WTC11 (cell line): ENCODE measurements around the gene SLC1A4. TPM values are rescaled to one million over a fixed set of nuclear protein-coding genes. Genes with fewer than 3 reads are reported as not detected.

ENCODE experiments used
- ATAC-seq: fragments of 200-7000 bp; cut with Tn5 transposase; 2 replicates; pipeline ENCODE4 v1.10.0; 2021; ENCODE audit warnings: mild to moderate bottlenecking, moderate library complexity
- CTCF ChIA-PET: fragments of 300-600 bp; sonication (Branson Sonifier 250); formaldehyde crosslinking; loops from one replicate; lab custom pipeline; 2021; ENCODE audit warnings: antibody characterized with exemption; lab: Charles Lee
- POLR2A ChIA-PET: fragments of 350-600 bp; sonication (Branson Sonifier 250); formaldehyde crosslinking; loops from one replicate; lab custom pipeline; 2021; ENCODE audit warnings: antibody characterized with exemption; lab: Charles Lee
- DNase-seq: peaks from one replicate; pipeline ENCODE4 v3.0.0; 2021; ENCODE audit warnings: low spot score
- H3K27ac Mint-ChIP-seq: 2 replicates; pipeline ENCODE4 v1.8.0; 2021; ENCODE audit warnings: mixed read lengths
- H3K27me3 Mint-ChIP-seq: 2 replicates; pipeline ENCODE4 v1.8.0; 2021; ENCODE audit warnings: low read depth, mild to moderate bottlenecking, moderate library complexity, mixed read lengths
- H3K36me3 Mint-ChIP-seq: 2 replicates; pipeline ENCODE4 v1.8.0; 2021; ENCODE audit warnings: mixed read lengths
- H3K4me1 Mint-ChIP-seq: 2 replicates; pipeline ENCODE4 v1.8.0; 2022; ENCODE audit warnings: mixed read lengths
- H3K4me3 Mint-ChIP-seq: 2 replicates; pipeline ENCODE4 v1.8.0; 2021; ENCODE audit warnings: mild to moderate bottlenecking, moderate library complexity, mixed read lengths
- H3K9me3 Mint-ChIP-seq: 2 replicates; pipeline ENCODE4 v1.8.0; 2021; ENCODE audit warnings: mixed read lengths
- E2F1 ChIP-seq: sonication (generic); formaldehyde crosslinking; IDR thresholded peaks from 2 replicates; pipeline ENCODE4 v1.8.0; 2022; ENCODE audit warnings: mild to moderate bottlenecking, missing genetic modification reagents
- ESRRA ChIP-seq: sonication (generic); formaldehyde crosslinking; IDR thresholded peaks from 2 replicates; pipeline ENCODE4 v1.8.1; 2022; ENCODE audit warnings: mild to moderate bottlenecking, missing genetic modification reagents, borderline replicate concordance
- ETV6 ChIP-seq: sonication (generic); formaldehyde crosslinking; IDR thresholded peaks from 2 replicates; pipeline ENCODE4 v1.8.1; 2022; ENCODE audit warnings: mild to moderate bottlenecking, missing genetic modification reagents
- FOXK1 ChIP-seq: sonication (generic); formaldehyde crosslinking; IDR thresholded peaks from 2 replicates; pipeline ENCODE4 v1.8.0; 2022; ENCODE audit warnings: mild to moderate bottlenecking, moderate library complexity, missing genetic modification reagents
- FOXP4 ChIP-seq: sonication (generic); formaldehyde crosslinking; IDR thresholded peaks from 2 replicates; pipeline ENCODE4 v1.8.0; 2022; ENCODE audit warnings: mild to moderate bottlenecking, missing genetic modification reagents
- GABPB1 ChIP-seq: sonication (generic); formaldehyde crosslinking; IDR thresholded peaks from 2 replicates; pipeline ENCODE4 v1.8.1; 2023; ENCODE audit warnings: mild to moderate bottlenecking, missing genetic modification reagents
- GTF2I ChIP-seq: fragments of 250-450 bp; sonication (Bioruptor Pico); conservative IDR thresholded peaks from 2 replicates; pipeline ENCODE4 v1.4.0; 2021; ENCODE audit warnings: mild to moderate bottlenecking
- HMGXB4 ChIP-seq: sonication (generic); formaldehyde crosslinking; IDR thresholded peaks from 2 replicates; pipeline ENCODE4 v1.8.1; 2023; ENCODE audit warnings: mild to moderate bottlenecking, moderate library complexity, missing genetic modification reagents
- NFE2L1 ChIP-seq: sonication (generic); formaldehyde crosslinking; IDR thresholded peaks from 2 replicates; pipeline ENCODE4 v1.8.1; 2023; ENCODE audit warnings: missing genetic modification reagents
- NFYB ChIP-seq: sonication (generic); formaldehyde crosslinking; conservative IDR thresholded peaks from 2 replicates; pipeline ENCODE4 v1.8.0; 2022; ENCODE audit warnings: low read depth, missing genetic modification reagents
- PRRX2 ChIP-seq: fragments of 250-450 bp; sonication (Bioruptor Pico); IDR thresholded peaks from 2 replicates; pipeline ENCODE4 v1.8.0; 2021; ENCODE audit warnings: mild to moderate bottlenecking
- SOX15 ChIP-seq: fragments of 250-450 bp; sonication (Bioruptor Pico); IDR thresholded peaks from 2 replicates; pipeline ENCODE4 v1.9.0; 2021; ENCODE audit warnings: mild to moderate bottlenecking
- TEAD1 ChIP-seq: sonication (generic); formaldehyde crosslinking; IDR thresholded peaks from 2 replicates; pipeline ENCODE4 v1.8.0; 2022; ENCODE audit warnings: mild to moderate bottlenecking, missing genetic modification reagents
- USF1 ChIP-seq: sonication (generic); formaldehyde crosslinking; IDR thresholded peaks from 2 replicates; pipeline ENCODE4 v1.8.0; 2022; ENCODE audit warnings: mild to moderate bottlenecking, missing genetic modification reagents
- ZNF121 ChIP-seq: sonication (generic); formaldehyde crosslinking; IDR thresholded peaks from 2 replicates; pipeline ENCODE4 v1.8.0; 2023; ENCODE audit warnings: missing genetic modification reagents
- ZNF423 ChIP-seq: fragments of 250-450 bp; sonication (Bioruptor Pico); IDR thresholded peaks from 2 replicates; pipeline ENCODE4 v2.1.2; 2022; ENCODE audit warnings: mild to moderate bottlenecking, moderate library complexity
- ZNF671 ChIP-seq: fragments of 250-450 bp; sonication (Bioruptor Pico); IDR thresholded peaks from 2 replicates; pipeline ENCODE4 v1.8.0; 2021; ENCODE audit warnings: mild to moderate bottlenecking
- total RNA-seq: library from RNA; stranded (reverse); gene quantifications from 3 replicates; pipeline ENCODE4 v1.2.3, GENCODE V29; 2021
- TF ChIP-seq, protein P1 (sequence below): sonication (generic); formaldehyde crosslinking; IDR thresholded peaks from 2 replicates; pipeline ENCODE4 v1.8.1; 2023; ENCODE audit warnings: mild to moderate bottlenecking, missing genetic modification reagents, borderline replicate concordance
- TF ChIP-seq, protein P2 (sequence below): sonication (generic); formaldehyde crosslinking; IDR thresholded peaks from 2 replicates; pipeline ENCODE4 v1.8.1; 2023; ENCODE audit warnings: mild to moderate bottlenecking, missing genetic modification reagents
- TF ChIP-seq, protein P3 (sequence below): fragments of 250-450 bp; sonication (Bioruptor Pico); IDR thresholded peaks from 2 replicates; pipeline ENCODE4 v1.9.0; 2021; ENCODE audit warnings: mild to moderate bottlenecking

SLC1A4 gene
- total RNA-seq, 1 experiment from 2014 or later = 1.6 TPM

DNA sequence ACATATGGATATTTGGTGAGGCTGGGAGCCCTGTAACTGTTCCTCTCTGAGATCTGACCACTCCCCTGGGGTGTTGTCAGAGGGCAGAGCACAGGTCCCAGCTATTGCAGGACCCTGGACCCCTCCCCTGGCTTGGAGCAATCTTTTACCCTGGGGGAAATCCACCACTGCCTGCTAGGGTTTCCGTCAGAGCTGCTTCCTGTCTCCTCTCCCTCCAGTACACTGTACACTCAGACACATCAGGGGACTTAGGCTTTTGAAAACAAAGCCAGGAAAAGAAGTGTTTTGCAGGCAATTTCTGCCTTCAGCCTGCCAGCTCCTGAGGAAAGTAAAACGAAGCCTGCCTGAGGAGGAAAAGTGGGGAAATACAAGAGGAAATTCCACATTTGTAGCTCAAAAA, 53.8 kb downstream of the SLC1A4 start:
- no peaks in the 10 kb centered on the region for H3K27me3 Mint-ChIP-seq
- no peak for DNase-seq
- no peak for TF ChIP-seq ZNF121
- TF ChIP-seq FOXK1 = no peak
- no peak for TF ChIP-seq NFE2L1
- TF ChIP-seq HMGXB4 (CRISPR knock-in tag) = no peak
- no peak for TF ChIP-seq ZNF671 (CRISPR knock-in tag)
- TF ChIP-seq TEAD1 = no peak
- no peak for TF ChIP-seq SOX15 (CRISPR knock-in tag)
- no peak for TF ChIP-seq ETV6 (CRISPR knock-in tag)
- TF ChIP-seq, all 79 proteins: peak for 0
- H3K9me3 Mint-ChIP-seq = peaks cover 20% of the 10 kb centered on the region
- H3K27ac Mint-ChIP-seq = no peak overlapping the region
- ChIA-PET POLR2A (no interaction called here), CTCF (interaction anchor here (0.5 to 2.2 kb wide), 6 partner anchors 11 to 530 kb away, joined by 3 to 7 read pairs (median 4); partner anchors contain the start of gene RAB1A)
- H3K4me1 Mint-ChIP-seq = peaks cover 32% of the 10 kb centered on the region
- ATAC-seq = no peak
- peaks cover 56% of the 10 kb centered on the region for H3K36me3 Mint-ChIP-seq
- no peak overlapping the region for H3K4me3 Mint-ChIP-seq

DNA sequence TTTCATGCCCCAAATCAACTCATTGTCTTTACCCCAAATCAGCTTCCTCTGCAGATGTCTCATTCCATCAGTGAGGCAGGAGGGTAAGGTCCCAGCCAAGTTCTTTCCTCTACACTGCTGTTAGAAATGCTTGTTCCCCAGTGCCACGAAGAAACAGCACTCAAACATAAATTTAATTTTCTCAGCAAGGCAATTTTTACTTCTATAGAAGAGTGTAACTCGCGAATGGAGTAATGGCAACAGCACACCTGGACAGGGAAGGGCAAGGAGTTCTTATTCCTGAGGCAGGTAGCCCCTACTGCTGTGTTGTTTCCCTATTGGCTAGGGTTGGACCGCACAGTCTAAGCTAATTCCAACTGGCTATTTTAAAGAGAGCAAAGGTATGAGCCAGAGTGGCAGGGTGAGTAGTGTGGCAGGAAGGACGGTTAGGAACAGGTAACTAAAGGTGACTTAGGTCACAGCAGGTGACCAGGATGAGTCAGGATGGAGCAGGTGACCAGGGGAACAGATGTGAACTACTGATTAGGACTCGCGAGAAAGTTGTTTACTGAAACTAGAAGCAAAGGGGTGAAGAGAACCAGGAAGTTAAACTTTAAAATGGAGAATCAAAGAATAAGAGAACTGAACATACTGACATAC, 55.0 kb downstream of the SLC1A4 start:
- peaks cover 36% of the 10 kb centered on the region for H3K4me1 Mint-ChIP-seq
- ATAC-seq = no peak
- H3K36me3 Mint-ChIP-seq = peaks cover 60% of the 10 kb centered on the region
- TF ChIP-seq FOXP4 (CRISPR knock-in tag) = no peak
- TF ChIP-seq E2F1 (CRISPR knock-in tag) = no peak
- no peak for TF ChIP-seq ESRRA (CRISPR knock-in tag)
- TF ChIP-seq, protein P1, sequence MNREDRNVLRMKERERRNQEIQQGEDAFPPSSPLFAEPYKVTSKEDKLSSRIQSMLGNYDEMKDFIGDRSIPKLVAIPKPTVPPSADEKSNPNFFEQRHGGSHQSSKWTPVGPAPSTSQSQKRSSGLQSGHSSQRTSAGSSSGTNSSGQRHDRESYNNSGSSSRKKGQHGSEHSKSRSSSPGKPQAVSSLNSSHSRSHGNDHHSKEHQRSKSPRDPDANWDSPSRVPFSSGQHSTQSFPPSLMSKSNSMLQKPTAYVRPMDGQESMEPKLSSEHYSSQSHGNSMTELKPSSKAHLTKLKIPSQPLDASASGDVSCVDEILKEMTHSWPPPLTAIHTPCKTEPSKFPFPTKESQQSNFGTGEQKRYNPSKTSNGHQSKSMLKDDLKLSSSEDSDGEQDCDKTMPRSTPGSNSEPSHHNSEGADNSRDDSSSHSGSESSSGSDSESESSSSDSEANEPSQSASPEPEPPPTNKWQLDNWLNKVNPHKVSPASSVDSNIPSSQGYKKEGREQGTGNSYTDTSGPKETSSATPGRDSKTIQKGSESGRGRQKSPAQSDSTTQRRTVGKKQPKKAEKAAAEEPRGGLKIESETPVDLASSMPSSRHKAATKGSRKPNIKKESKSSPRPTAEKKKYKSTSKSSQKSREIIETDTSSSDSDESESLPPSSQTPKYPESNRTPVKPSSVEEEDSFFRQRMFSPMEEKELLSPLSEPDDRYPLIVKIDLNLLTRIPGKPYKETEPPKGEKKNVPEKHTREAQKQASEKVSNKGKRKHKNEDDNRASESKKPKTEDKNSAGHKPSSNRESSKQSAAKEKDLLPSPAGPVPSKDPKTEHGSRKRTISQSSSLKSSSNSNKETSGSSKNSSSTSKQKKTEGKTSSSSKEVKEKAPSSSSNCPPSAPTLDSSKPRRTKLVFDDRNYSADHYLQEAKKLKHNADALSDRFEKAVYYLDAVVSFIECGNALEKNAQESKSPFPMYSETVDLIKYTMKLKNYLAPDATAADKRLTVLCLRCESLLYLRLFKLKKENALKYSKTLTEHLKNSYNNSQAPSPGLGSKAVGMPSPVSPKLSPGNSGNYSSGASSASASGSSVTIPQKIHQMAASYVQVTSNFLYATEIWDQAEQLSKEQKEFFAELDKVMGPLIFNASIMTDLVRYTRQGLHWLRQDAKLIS (CRISPR knock-in tag) = no peak
- no peak for TF ChIP-seq GTF2I (CRISPR knock-in tag)
- TF ChIP-seq ZNF423 (CRISPR knock-in tag) = no peak
- no peak for TF ChIP-seq NFE2L1
- no peak for TF ChIP-seq PRRX2
- TF ChIP-seq, protein P2, sequence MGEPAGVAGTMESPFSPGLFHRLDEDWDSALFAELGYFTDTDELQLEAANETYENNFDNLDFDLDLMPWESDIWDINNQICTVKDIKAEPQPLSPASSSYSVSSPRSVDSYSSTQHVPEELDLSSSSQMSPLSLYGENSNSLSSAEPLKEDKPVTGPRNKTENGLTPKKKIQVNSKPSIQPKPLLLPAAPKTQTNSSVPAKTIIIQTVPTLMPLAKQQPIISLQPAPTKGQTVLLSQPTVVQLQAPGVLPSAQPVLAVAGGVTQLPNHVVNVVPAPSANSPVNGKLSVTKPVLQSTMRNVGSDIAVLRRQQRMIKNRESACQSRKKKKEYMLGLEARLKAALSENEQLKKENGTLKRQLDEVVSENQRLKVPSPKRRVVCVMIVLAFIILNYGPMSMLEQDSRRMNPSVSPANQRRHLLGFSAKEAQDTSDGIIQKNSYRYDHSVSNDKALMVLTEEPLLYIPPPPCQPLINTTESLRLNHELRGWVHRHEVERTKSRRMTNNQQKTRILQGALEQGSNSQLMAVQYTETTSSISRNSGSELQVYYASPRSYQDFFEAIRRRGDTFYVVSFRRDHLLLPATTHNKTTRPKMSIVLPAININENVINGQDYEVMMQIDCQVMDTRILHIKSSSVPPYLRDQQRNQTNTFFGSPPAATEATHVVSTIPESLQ = no peak
- TF ChIP-seq ZNF121 = no peak
- no peak for TF ChIP-seq ETV6 (CRISPR knock-in tag)
- TF ChIP-seq GABPB1 (CRISPR knock-in tag) = no peak
- TF ChIP-seq, protein P3, sequence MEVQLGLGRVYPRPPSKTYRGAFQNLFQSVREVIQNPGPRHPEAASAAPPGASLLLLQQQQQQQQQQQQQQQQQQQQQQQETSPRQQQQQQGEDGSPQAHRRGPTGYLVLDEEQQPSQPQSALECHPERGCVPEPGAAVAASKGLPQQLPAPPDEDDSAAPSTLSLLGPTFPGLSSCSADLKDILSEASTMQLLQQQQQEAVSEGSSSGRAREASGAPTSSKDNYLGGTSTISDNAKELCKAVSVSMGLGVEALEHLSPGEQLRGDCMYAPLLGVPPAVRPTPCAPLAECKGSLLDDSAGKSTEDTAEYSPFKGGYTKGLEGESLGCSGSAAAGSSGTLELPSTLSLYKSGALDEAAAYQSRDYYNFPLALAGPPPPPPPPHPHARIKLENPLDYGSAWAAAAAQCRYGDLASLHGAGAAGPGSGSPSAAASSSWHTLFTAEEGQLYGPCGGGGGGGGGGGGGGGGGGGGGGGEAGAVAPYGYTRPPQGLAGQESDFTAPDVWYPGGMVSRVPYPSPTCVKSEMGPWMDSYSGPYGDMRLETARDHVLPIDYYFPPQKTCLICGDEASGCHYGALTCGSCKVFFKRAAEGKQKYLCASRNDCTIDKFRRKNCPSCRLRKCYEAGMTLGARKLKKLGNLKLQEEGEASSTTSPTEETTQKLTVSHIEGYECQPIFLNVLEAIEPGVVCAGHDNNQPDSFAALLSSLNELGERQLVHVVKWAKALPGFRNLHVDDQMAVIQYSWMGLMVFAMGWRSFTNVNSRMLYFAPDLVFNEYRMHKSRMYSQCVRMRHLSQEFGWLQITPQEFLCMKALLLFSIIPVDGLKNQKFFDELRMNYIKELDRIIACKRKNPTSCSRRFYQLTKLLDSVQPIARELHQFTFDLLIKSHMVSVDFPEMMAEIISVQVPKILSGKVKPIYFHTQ (CRISPR knock-in tag) = no peak
- no peak for TF ChIP-seq NFYB (CRISPR knock-in tag)
- no peak for TF ChIP-seq USF1 (CRISPR knock-in tag)
- peaks cover 31% of the 10 kb centered on the region for H3K9me3 Mint-ChIP-seq
- H3K4me3 Mint-ChIP-seq = no peak overlapping the region
- no peak for DNase-seq
- H3K27ac Mint-ChIP-seq = no peak overlapping the region
- ChIA-PET CTCF (interaction anchor here (1.0 to 2.2 kb wide), 3 partner anchors 12 to 126 kb away, joined by 4 to 7 read pairs (median 4); partner anchors contain the start of gene RAB1A), POLR2A (no interaction called here)
- no peaks in the 10 kb centered on the region; the same call in 1 of the 2 replicates for H3K27me3 Mint-ChIP-seq
